ENCODE results near the gene MYO15A. TPM values are rescaled to one million over a fixed set of nuclear protein-coding genes. Genes with fewer than 3 reads are reported as not detected.

Gene MYO15A
- total RNA-seq, 2 donors from 2014 or later = 1.0 to 1.2 TPM

DNA sequence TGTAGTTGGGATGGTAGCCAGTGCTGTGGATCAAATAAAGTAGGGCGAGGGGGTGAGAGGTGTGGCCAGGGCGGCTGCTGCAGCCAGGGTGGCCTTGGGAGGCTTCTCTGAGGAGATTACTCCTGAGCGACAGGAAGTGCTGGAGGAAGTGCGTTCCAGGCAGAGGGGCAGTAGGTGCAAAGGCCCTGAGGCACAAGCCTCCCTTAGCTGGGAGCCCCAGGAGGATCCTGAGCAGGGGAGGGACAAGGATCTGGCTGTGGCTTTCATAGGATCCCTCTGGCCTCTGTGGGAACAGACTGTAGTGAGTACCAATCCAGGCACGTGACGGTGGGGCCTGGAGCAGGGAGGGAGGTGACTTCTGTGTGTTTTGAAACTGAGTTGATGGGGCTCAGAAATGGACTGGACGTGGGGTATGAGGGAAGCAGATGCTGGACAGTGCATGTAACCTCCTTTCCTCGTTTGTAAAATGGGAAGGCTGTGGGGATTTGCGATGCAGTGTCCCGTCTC, 119.7 kb downstream of the MYO15A start:
- DNase-seq (ENCODE audit: low spot score in 2 of 2) = no peak
- ATAC-seq = no peak
- no peaks in the 10 kb centered on the region for H3K9me3 Mint-ChIP-seq
- H3K27ac Mint-ChIP-seq = no peak overlapping the region
- peaks cover 0 to 7% of the 10 kb centered on the region in 2 donors for H3K36me3 Mint-ChIP-seq

GRCh38 chr17:18229254-18229653, 120.7 kb downstream of the MYO15A start:
- ATAC-seq = no peak
- Mint-ChIP-seq H3K27ac (no peak overlapping the region), H3K9me3 (no peaks in the 10 kb centered on the region), H3K36me3 (peaks cover 0 to 7% of the 10 kb centered on the region in 2 donors)
- no peak for DNase-seq (ENCODE audit: low spot score in 2 of 2)

Other genes starting within 250 kb of the MYO15A start
- gene TOM1L2, start 136.4 kb upstream of the MYO15A start, total RNA-seq = 10 to 100 TPM; 16.3 to 19.8 TPM
- gene DRC3, start 135.9 kb upstream of the MYO15A start, total RNA-seq = under 1 TPM; 0.05 to 0.12 TPM
- gene ATPAF2, start 69.6 kb upstream of the MYO15A start, total RNA-seq = 10 to 100 TPM; 32.2 to 35.0 TPM
- 1 to 10 TPM; 5.8 to 8.1 TPM for gene GID4, start 69.3 kb upstream of the MYO15A start, total RNA-seq
- gene DRG2, start 20.8 kb upstream of the MYO15A start, total RNA-seq = 10 to 100 TPM; 41.3 to 49.2 TPM
- 100 to 1,000 TPM in 1 of 2 donors, 10 to 100 TPM in 1; 79.5 to 176 TPM for gene ALKBH5, start 75.1 kb downstream of the MYO15A start, total RNA-seq
- 10 to 100 TPM; 14.5 to 15.0 TPM for gene LLGL1, start 116.9 kb downstream of the MYO15A start, total RNA-seq
- gene FLII, start 150.0 kb downstream of the MYO15A start, total RNA-seq = 100 to 1,000 TPM; 267 to 273 TPM
- 10 to 100 TPM in 1 of 2 donors, 1 to 10 TPM in 1; 7.4 to 15.5 TPM for gene MIEF2, start 151.9 kb downstream of the MYO15A start, total RNA-seq
- gene TOP3A, start 206.2 kb downstream of the MYO15A start, total RNA-seq = 10 to 100 TPM; 78.3 to 97.4 TPM
- gene SMCR8, start 206.5 kb downstream of the MYO15A start, total RNA-seq = 10 to 100 TPM; 18.8 to 23.5 TPM

All from activated naive CD4-positive, alpha-beta T cell treated with anti-CD3 and anti-CD28 coated beads, Interleukin-2, amount 50 U/mL, for 72 hours (primary cell).